ENCODE results near the gene A2M. TPM values are rescaled to one million over a fixed set of nuclear protein-coding genes. Genes with fewer than 3 reads are reported as not detected.

The A2M gene
- total and polyA plus RNA-seq, 2 of the 8 experiments (the other 6 are each of a cell fraction or from before 2014, with no cell fraction given), result 0.15 TPM; not detected in 1

- FAIRE-seq, result no peak
- TF ChIP-seq SIN3A (conservative IDR thresholded peaks at IDR 0.05 in 1 of 2, IDR thresholded peaks at IDR 0.05 in 1 of 2; ENCODE audit: low read depth in 1 of 2, low read length in 2 of 2) (no peak), KDM4A (IDR thresholded peaks at IDR 0.05; ENCODE audit: low read depth, low read length, severe bottlenecking) (no peak), SUZ12 (IDR thresholded peaks at IDR 0.05; ENCODE audit: low read length) (no peak), BACH1 (IDR thresholded peaks at IDR 0.05; ENCODE audit: low read length) (no peak), NANOG (IDR thresholded peaks at IDR 0.05; ENCODE audit: insufficient read depth, low read depth, low read length, poor library complexity, severe bottlenecking) (no peak)
- TF ChIP-seq, protein P1, sequence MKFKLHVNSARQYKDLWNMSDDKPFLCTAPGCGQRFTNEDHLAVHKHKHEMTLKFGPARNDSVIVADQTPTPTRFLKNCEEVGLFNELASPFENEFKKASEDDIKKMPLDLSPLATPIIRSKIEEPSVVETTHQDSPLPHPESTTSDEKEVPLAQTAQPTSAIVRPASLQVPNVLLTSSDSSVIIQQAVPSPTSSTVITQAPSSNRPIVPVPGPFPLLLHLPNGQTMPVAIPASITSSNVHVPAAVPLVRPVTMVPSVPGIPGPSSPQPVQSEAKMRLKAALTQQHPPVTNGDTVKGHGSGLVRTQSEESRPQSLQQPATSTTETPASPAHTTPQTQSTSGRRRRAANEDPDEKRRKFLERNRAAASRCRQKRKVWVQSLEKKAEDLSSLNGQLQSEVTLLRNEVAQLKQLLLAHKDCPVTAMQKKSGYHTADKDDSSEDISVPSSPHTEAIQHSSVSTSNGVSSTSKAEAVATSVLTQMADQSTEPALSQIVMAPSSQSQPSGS (IDR thresholded peaks at IDR 0.05; ENCODE audit: low read length), result no peak
- ChIA-PET CTCF (ENCODE audit: partially characterized antibody) (interaction anchor here (0.8 to 1.3 kb wide), 3 partner anchors 37 to 476 kb away, joined by 3 read pairs; no protein-coding TSS in a partner anchor), POLR2A (ENCODE audit: partially characterized antibody) (no interaction called here)
- H4K8ac ChIP-seq (ENCODE audit: extremely low read depth, insufficient read depth, low read length), result no peak overlapping the region
- no peak overlapping the region for H3K14ac ChIP-seq (ENCODE audit: insufficient read length)
- H3K9me3 ChIP-seq (ENCODE audit: insufficient read depth in 2 of 2, low read depth in 1 of 2, low read length in 1 of 2), result no peaks in the 10 kb centered on the region; a peak in 1 of 4 replicates
- no peak overlapping the region for H3K27ac ChIP-seq (ENCODE audit: low read depth, low read length)
- H2BK12ac ChIP-seq (ENCODE audit: low read depth, low read length), result no peak overlapping the region
- H4K5ac ChIP-seq (ENCODE audit: insufficient read length, low read depth, low read length), result no peak overlapping the region
- H3K23me2 ChIP-seq (ENCODE audit: low read depth, low read length), result no peaks in the 10 kb centered on the region
- 83% methylated on average over 1 of the region's 1 CpG; no CpG with 5 or more reads in 1 of the 2 experiments for WGBS, 2 experiments (ENCODE audit: extremely low coverage in 1 of 2, insufficient coverage in 1 of 2, insufficient read length in 1 of 2, insufficient replicate concordance in 2 of 2, low coverage in 1 of 2, low lambda C conversion rate in 2 of 2, missing lambda C conversion rate in 1 of 2)
- H3K79me1 ChIP-seq (ENCODE audit: low read depth, low read length), result no peaks in the 10 kb centered on the region
- no peaks in the 10 kb centered on the region for H3K36me3 ChIP-seq (ENCODE audit: control insufficient read depth in 2 of 4, insufficient read depth in 4 of 4, low read length in 3 of 4)
- DNase-seq (ENCODE audit: low read depth in 1 of 2, low spot score in 2 of 2), result no peak
- H3K56ac ChIP-seq (replicated peaks; ENCODE audit: insufficient read length, low read depth, low read length), result no peak overlapping the region
- no peaks in the 10 kb centered on the region for H3K27me3 ChIP-seq (replicated peaks in 1 of 4; ENCODE audit: control insufficient read depth in 3 of 4, extremely low read depth in 1 of 4, insufficient read depth in 3 of 4, low read length in 3 of 4)
- H2BK15ac ChIP-seq (ENCODE audit: low read length), result no peak overlapping the region
- H3K4me1 ChIP-seq (replicated peaks in 1 of 4; ENCODE audit: control insufficient read depth in 3 of 4, insufficient read depth in 4 of 4, low read length in 3 of 4), result no peaks in the 10 kb centered on the region
- no peak overlapping the region for H3K23ac ChIP-seq (ENCODE audit: insufficient read length)
- H2BK20ac ChIP-seq (ENCODE audit: low read length), result no peak overlapping the region
- no peak overlapping the region for H3K18ac ChIP-seq (ENCODE audit: extremely low read depth, low read length)
- H3K4me2 ChIP-seq (ENCODE audit: insufficient read depth in 1 of 2, low read depth in 2 of 2, low read length in 2 of 2), result no peak overlapping the region
- no peak overlapping the region for H3K4me3 ChIP-seq (ENCODE audit: extremely low read depth in 1 of 4, insufficient read depth in 2 of 4, low read depth in 3 of 4, low read length in 4 of 4)
- no peak overlapping the region for H2AK5ac ChIP-seq (ENCODE audit: low read depth, low read length)
- no peak overlapping the region for H3K4ac ChIP-seq (replicated peaks; ENCODE audit: insufficient read length, low read depth, low read length)
- no peak overlapping the region for H2BK120ac ChIP-seq (replicated peaks; ENCODE audit: low read depth, low read length)
- no peak overlapping the region for H2BK5ac ChIP-seq (ENCODE audit: low read depth, low read length)
- no peak overlapping the region for H4K91ac ChIP-seq (replicated peaks; ENCODE audit: insufficient read length, low read length)
- H3K9ac ChIP-seq (replicated peaks in 1 of 4; ENCODE audit: extremely low read depth in 1 of 4, low read depth in 3 of 4, low read length in 3 of 4), result no peak overlapping the region
- H4K20me1 ChIP-seq (replicated peaks in 1 of 2; ENCODE audit: control insufficient read depth in 1 of 2, insufficient read depth in 2 of 2, low read length in 2 of 2), result no peaks in the 10 kb centered on the region
- no peak overlapping the region for H2AFZ ChIP-seq (ENCODE audit: low read length)
- no peaks in the 10 kb centered on the region for H3K79me2 ChIP-seq (ENCODE audit: control insufficient read depth in 1 of 2, insufficient read depth in 2 of 2, low read length in 2 of 2)
These were observed 29.6 kb downstream of the A2M start for GRCh38 chr12:9086087-9086486.

Measured in H1 (cell line).